Lung (tissue), 12 donors: ENCODE data around the gene RREB1. TPM values are rescaled to one million over a fixed set of nuclear protein-coding genes. Genes with fewer than 3 reads are reported as not detected.

ENCODE experiments used
- ATAC-seq: fragments of 200-7000 bp; cut with Tn5 transposase; one replicate; pipeline ENCODE4 v1.9.1; 2020; ENCODE audit warnings: moderate number of reproducible peaks; ENCODE audit not compliant: insufficient read depth, low FRiP score
- DNase-seq, 3 donors: peaks; one replicate each; pipeline ENCODE4 v3.0.0-alpha.2; 2013 to 2017
- H3K27ac ChIP-seq, 2 donors: one replicate each; pipeline ENCODE4 v1.5.1; 2013; ENCODE audit warnings: mild to moderate bottlenecking in 2 of 2, moderate library complexity in 2 of 2, control low read depth in 1 of 2, inconsistent platforms in 1 of 2, low read depth in 1 of 2, low read length in 1 of 2
- H3K27me3 ChIP-seq, 3 donors: one replicate each; pipeline ENCODE4 v1.5.1; 2013; ENCODE audit warnings: low read length in 2 of 3; ENCODE audit not compliant: control insufficient read depth in 3 of 3, insufficient read depth in 3 of 3
- H3K36me3 ChIP-seq, 4 donors: one replicate each; pipeline ENCODE4 v1.5.1; 2013; ENCODE audit warnings: low read length in 4 of 4, mild to moderate bottlenecking in 1 of 4, moderate library complexity in 1 of 4; ENCODE audit not compliant: control insufficient read depth in 4 of 4, insufficient read depth in 4 of 4
- H3K4me1 ChIP-seq, 5 donors: one replicate each; pipeline ENCODE4 v1.5.1; 2013; ENCODE audit warnings: low read length in 5 of 5, mild to moderate bottlenecking in 2 of 5, moderate library complexity in 1 of 5; ENCODE audit not compliant: control insufficient read depth in 5 of 5, insufficient read depth in 5 of 5
- H3K4me3 ChIP-seq: one replicate; pipeline ENCODE4 v1.5.1; 2013; ENCODE audit warnings: mild to moderate bottlenecking, control low read depth, moderate library complexity
- H3K9ac ChIP-seq, 2 donors: one replicate each; pipeline ENCODE4 v1.5.1; 2013; ENCODE audit warnings: low read length in 2 of 2, control low read depth in 1 of 2; ENCODE audit not compliant: insufficient read depth in 1 of 2
- H3K9me3 ChIP-seq, 4 donors: one replicate each; pipeline ENCODE4 v1.5.1; 2013; ENCODE audit warnings: low read length in 3 of 4, mild to moderate bottlenecking in 1 of 4, moderate library complexity in 1 of 4; ENCODE audit not compliant: control insufficient read depth in 4 of 4, insufficient read depth in 3 of 4
- CTCF ChIP-seq: IDR thresholded peaks from 2 replicates; pipeline ENCODE4 v1.5.1; 2012; ENCODE audit warnings: mild to moderate bottlenecking; ENCODE audit errors: control extremely low read depth, extremely low read depth
- WGBS, 2 donors: extraction: QIAGEN DNeasy Blood & Tissue Kit; methylation state at CpG; one replicate each; pipeline ENCODE4 v1.1.7; 2013; 5-methylcytosine and 5-hydroxymethylcytosine counted together
- polyA plus RNA-seq, 2 donors: library from polyadenylated mRNA; stranded (reverse); fragments of 200-250 nt; gene quantifications; one replicate each; pipeline ENCODE4 v1.2.1, GENCODE V29; 2013
- total RNA-seq, 2 donors: library from RNA; depleted of rRNA in 1 of 2; stranded (reverse); fragments of >200 nt in 1 of 2; gene quantifications; one replicate each; pipeline ENCODE4 v1.2.1, GENCODE V29; 2014 to 2021
- donor health status: control.
- donor health status: control.
- donor health status: Bipolar disorder and iron deficiency.
- donor health status: healthy.
- donor health status: DM: yes; HTN: yes; CAD: no.

RREB1 gene
- total and polyA plus RNA-seq, 4 donors, result 8.9 to 54.7 (median 31.1) TPM

- H3K27me3 ChIP-seq, result no peaks in the 10 kb centered on the region
- peaks cover 0 to 3% (median 0%) of the 10 kb centered on the region in 4 donors for H3K36me3 ChIP-seq
- H3K27ac ChIP-seq, result peak overlapping the region; percentile 80 to 84
- DNase-seq (no peak), ATAC-seq (peak; percentile 76)
- no peaks in the 10 kb centered on the region for H3K9me3 ChIP-seq
- no peak overlapping the region for H3K9ac ChIP-seq
- 44 to 65% methylated on average over 9 of the region's 9 CpGs for WGBS, 2 donors
- H3K4me1 ChIP-seq, result peaks cover 0 to 16% (median 4%) of the 10 kb centered on the region in 5 donors
- TF ChIP-seq CTCF, result no peak
- no peak overlapping the region for H3K4me3 ChIP-seq
These were observed 22.2 kb downstream of the RREB1 start for GRCh38 chr6:7129784-7130569.

GRCh38 chr6:7131390-7131789 is 23.6 kb downstream of the RREB1 start:
- no peaks in the 10 kb centered on the region for H3K9me3 ChIP-seq
- WGBS, 2 donors, result 91 to 96% methylated on average over 3 of the region's 3 CpGs
- ATAC-seq (no peak), DNase-seq (no peak)
- no peak overlapping the region for H3K27ac ChIP-seq
- H3K36me3 ChIP-seq, result peaks cover 0 to 3% (median 0%) of the 10 kb centered on the region in 4 donors
- H3K4me1 ChIP-seq, result peaks cover 0 to 16% (median 5%) of the 10 kb centered on the region in 5 donors
- no peak for TF ChIP-seq CTCF
- no peak overlapping the region for H3K4me3 ChIP-seq
- H3K27me3 ChIP-seq, result no peaks in the 10 kb centered on the region
- no peak overlapping the region for H3K9ac ChIP-seq

- ATAC-seq (no peak), DNase-seq (no peak)
- Histone ChIP-seq H3K4me3 (no peak overlapping the region), H3K27ac (no peak overlapping the region), H3K27me3 (no peaks in the 10 kb centered on the region), H3K9me3 (no peaks in the 10 kb centered on the region), H3K9ac (no peak overlapping the region), H3K36me3 (peaks cover 0 to 3% (median 0%) of the 10 kb centered on the region in 4 donors), H3K4me1 (peaks cover 9 to 22% (median 12%) of the 10 kb centered on the region in 5 donors)
- 92 to 93% methylated on average over 8 of the region's 8 CpGs for WGBS, 2 donors
- no peak for TF ChIP-seq CTCF
These were observed 24.8 kb downstream of the RREB1 start for GRCh38 chr6:7132398-7133035.
